GM12875 (cell line): ENCODE data around the gene DGKQ.

Experiments
- H3K4me3 ChIP-seq: one replicate; pipeline ENCODE4 v1.5.1; 2011; ENCODE audit warnings: low read depth, low read length, control low read depth
- CTCF ChIP-seq: IDR thresholded peaks from 2 replicates; pipeline ENCODE4 v1.5.1; 2011; ENCODE audit warnings: low read depth, mild to moderate bottlenecking, control low read depth, inconsistent platforms, low read length, moderate library complexity, borderline replicate concordance; ENCODE audit not compliant: insufficient read depth

The DGKQ gene

DNA sequence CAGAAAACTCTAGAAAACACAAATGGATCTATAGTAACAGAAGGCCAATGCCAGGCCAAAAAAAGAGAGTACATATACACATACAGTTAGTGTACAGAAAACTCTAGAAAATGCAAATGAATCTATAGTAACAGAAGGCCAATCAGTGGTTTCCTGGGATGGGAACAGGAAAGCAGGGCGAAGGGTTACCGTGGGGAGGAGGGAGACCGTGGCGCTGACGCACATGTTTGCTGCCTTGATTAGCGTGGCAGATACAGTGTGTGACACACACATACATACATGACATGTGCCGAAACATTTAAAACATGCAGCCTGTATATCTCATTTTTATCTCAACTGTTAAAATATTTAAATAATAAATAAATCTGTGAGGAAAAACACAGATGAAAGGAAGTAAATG is 55.9 kb downstream of the DGKQ start:
- H3K4me3 ChIP-seq: no peak overlapping the region
- no peak for TF ChIP-seq CTCF

DNA sequence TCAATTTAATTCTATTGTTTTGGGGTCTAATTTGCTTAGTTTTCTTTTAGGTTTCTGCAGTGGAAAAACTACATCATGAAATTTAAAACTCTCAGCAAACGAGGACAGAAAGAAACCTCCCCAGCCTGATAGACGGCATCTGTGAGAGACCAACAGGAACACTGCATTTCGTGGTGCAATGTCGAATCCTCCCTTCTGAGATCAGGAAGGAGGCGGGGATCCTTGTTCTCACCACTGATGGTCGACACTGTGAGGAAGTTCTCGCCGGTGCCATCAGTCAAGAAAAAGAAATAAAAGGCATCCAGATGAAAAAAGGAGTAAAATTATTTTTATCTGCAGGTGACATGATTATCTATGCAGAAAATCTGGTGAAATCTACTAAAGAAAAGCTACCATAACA is 57.8 kb downstream of the DGKQ start:
- H3K4me3 ChIP-seq: no peak overlapping the region
- no peak for TF ChIP-seq CTCF

GRCh38 chr4:915041-915474 is 58.3 kb downstream of the DGKQ start:
- no peak overlapping the region for H3K4me3 ChIP-seq
- TF ChIP-seq CTCF: no peak

- no peak for TF ChIP-seq CTCF
- no peak overlapping the region for H3K4me3 ChIP-seq
These were observed 58.8 kb downstream of the DGKQ start for GRCh38 chr4:914531-914930.

- no peak for TF ChIP-seq CTCF
- H3K4me3 ChIP-seq: no peak overlapping the region
These were observed 60.1 kb downstream of the DGKQ start for GRCh38 chr4:913280-913618.

DNA sequence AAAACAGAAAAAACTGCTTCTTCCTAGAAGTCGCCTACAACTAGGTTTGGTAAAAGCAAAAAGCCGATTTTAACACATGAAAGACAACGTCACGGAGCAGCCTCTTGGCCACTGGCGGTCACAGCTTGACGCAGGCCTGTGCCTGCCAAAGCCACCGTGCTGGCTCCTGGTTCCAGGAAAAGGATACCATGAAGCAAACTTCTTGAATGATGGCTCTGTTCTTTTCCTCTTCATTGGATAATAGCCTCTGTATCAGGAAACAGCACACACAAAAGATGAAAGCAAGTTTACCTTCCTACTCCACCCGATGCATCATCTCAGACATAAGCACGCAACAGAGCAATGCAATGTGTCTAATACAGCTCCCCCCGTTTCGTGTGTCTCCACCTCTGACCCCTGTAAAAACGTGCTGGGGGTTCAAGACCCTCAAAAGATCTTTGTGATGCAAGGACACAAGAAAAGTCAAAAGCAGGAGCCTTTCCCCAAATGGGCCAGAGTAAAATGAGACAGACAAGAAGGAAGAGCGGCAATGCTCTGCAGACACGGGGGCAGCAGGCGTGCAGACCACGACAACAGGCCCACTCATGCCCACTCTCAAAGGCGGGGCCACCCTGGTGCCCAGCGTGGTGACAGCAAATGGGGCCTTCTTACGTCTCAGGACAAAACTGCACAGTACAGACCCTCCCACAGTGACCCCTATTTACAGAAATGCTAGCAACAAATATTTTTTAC is 60.7 kb downstream of the DGKQ start:
- TF ChIP-seq CTCF: no peak
- no peak overlapping the region for H3K4me3 ChIP-seq

DNA sequence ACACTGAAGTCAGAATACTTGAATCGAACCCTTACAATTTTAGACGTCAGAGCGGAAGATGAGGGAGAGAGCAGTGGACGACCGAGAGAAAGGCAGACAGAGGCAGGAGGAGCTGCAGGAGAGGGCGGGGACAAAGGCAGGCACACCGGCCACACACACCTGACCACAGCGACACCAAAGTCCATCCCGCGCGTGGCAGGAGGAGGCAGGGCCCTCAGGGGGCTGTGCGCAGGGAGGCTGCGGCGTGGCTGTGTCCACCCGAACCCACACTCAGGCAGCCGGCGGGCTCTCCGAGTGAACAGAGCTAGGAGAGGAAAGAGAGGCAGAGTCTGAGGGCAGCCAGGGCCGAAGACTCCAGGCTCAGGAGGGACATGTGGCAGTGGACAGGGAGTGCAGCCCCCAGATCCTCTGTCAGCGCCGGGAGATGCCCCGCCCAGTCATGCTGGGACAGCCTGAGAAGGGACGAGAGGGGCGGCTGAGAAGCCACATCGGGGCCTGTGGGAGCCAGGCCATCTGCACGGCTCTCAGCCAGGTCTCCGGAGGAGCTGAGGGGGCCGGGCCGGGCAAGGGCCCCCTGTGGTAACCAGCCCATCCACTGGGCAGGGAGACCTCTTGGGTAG is 61.4 kb downstream of the DGKQ start:
- no peak overlapping the region for H3K4me3 ChIP-seq
- no peak for TF ChIP-seq CTCF
